SK-N-MC (cell line): ENCODE measurements around the gene BBC3.

Experiments used
- DNase-seq: peaks from one replicate; pipeline ENCODE4 v3.0.0-alpha.2; 2011; ENCODE audit warnings: low read depth, low spot score
- H3K27ac ChIP-seq: fragments of 200-600 bp; sonication (generic); 2 replicates; pipeline ENCODE4 v1.5.1; 2016; ENCODE audit warnings: mixed run types
- H3K36me3 ChIP-seq: fragments of 200-600 bp; sonication (generic); 2 replicates; pipeline ENCODE4 v1.6.1; 2017; ENCODE audit warnings: antibody characterized with exemption, low read length, mixed read lengths; ENCODE audit not compliant: insufficient read depth
- H3K4me3 ChIP-seq: fragments of 200-600 bp; sonication (generic); 2 replicates; pipeline ENCODE4 v1.5.1; 2016
- H3K9ac ChIP-seq: fragments of 200-600 bp; sonication (generic); 2 replicates; pipeline ENCODE4 v1.8.0; 2017; ENCODE audit warnings: mixed run types, mixed read lengths; ENCODE audit not compliant: insufficient read length
- H3K9me3 ChIP-seq: fragments of 200-600 bp; sonication (generic); 2 replicates; pipeline ENCODE4 v1.6.1; 2017; ENCODE audit warnings: low read depth, mild to moderate bottlenecking, antibody characterized with exemption, low read length, moderate library complexity, mixed read lengths
- EZH2 ChIP-seq: fragments of 200-600 bp; sonication (generic); IDR thresholded peaks from one replicate; pipeline ENCODE4 v1.6.1; 2017; ENCODE audit warnings: antibody characterized with exemption
- FOXP2 ChIP-seq: optimal IDR thresholded peaks from 2 replicates; pipeline ENCODE3; 2011; ENCODE audit warnings: mild to moderate bottlenecking, moderate library complexity; ENCODE audit not compliant: insufficient read depth; ENCODE audit errors: extremely low read length, control extremely low read depth
- POLR2AphosphoS5 ChIP-seq: IDR thresholded peaks from 2 replicates; pipeline ENCODE4 v1.6.1; 2012; ENCODE audit warnings: mild to moderate bottlenecking, low read depth, low read length, borderline replicate concordance

The BBC3 gene

DNA sequence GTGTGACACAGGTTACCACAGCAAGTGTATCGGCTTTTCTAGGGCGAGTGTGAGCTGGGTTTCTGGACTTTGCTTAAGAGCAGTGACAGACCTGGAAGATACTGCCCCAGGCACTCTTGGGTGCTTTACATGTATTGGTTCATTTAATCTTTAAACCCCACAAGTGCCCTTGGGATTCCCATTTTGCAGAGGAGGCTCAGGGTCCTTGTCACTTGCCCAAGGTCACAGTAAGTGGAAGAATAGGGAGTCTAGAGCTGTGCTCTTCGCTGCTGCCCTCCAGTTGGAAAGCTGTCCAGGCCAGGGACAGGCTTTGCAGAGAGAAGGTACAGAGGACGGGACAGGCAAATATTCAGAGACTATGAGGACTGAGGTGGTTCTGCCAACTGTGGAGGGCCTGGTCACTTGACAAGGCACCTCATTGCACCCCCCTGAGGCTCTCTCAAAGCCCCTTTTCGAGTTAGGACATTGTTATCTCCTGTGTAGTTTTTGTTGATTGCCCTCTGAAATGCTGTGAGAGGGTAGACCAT lies 42.4 kb downstream of the BBC3 start:
- no peak for DNase-seq
- H3K9ac ChIP-seq, result no peak overlapping the region
- H3K4me3 ChIP-seq, result no peak overlapping the region
- TF ChIP-seq FOXP2, result no peak
- TF ChIP-seq POLR2AphosphoS5, result no peak
- no peak for TF ChIP-seq EZH2
- H3K27ac ChIP-seq, result peak overlapping the region; percentile 50
- H3K36me3 ChIP-seq, result peaks cover 35% of the 10 kb centered on the region; the same call in 1 of the 2 replicates
- no peaks in the 10 kb centered on the region for H3K9me3 ChIP-seq

DNA sequence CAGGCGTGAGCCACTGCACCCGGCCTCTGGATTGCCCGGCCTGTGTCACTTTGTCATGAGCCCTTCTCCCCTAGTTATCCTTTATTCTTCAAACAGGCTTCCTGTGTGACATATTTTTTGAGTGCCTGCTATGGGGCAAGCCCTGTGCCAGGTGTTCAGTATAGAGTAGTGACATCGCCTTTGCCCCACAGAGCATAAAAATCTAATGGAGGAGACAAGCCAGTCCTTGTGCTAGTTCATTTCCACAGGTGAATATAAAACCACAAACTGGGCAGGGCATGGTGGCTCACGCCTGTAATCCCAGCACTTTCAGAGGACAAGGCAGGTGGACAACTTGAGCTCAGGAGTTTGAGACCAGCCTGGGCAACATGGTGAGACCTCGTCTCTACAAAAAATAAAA lies 43.2 kb downstream of the BBC3 start:
- no peaks in the 10 kb centered on the region for H3K9me3 ChIP-seq
- no peak overlapping the region for H3K9ac ChIP-seq
- H3K27ac ChIP-seq, result no peak overlapping the region
- peaks cover 42% of the 10 kb centered on the region; the same call in 1 of the 2 replicates for H3K36me3 ChIP-seq
- TF ChIP-seq POLR2AphosphoS5, result no peak
- TF ChIP-seq FOXP2, result no peak
- TF ChIP-seq EZH2, result no peak
- H3K4me3 ChIP-seq, result no peak overlapping the region
- DNase-seq, result no peak

DNA sequence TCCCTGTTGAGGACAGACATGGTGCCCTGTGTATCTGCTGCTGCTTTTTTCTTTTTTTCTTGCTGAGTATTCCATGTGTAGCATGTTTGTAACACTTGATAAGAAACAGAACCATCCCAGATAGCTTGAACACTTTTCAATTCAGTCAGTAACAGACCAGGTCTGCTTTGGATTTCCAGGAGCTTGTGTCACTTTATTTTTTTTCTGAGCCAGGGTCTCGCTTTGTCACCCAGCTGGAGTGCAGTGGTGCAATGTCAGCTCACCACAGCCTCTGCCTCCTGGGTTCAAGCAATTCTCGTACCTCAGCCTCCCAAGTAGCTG lies 43.7 kb downstream of the BBC3 start:
- H3K9ac ChIP-seq, result no peak overlapping the region
- no peak overlapping the region for H3K4me3 ChIP-seq
- peaks cover 42% of the 10 kb centered on the region; the same call in 1 of the 2 replicates for H3K36me3 ChIP-seq
- no peak for DNase-seq
- TF ChIP-seq POLR2AphosphoS5 (no peak), FOXP2 (no peak), EZH2 (no peak)
- H3K27ac ChIP-seq, result no peak overlapping the region
- H3K9me3 ChIP-seq, result no peaks in the 10 kb centered on the region

DNA sequence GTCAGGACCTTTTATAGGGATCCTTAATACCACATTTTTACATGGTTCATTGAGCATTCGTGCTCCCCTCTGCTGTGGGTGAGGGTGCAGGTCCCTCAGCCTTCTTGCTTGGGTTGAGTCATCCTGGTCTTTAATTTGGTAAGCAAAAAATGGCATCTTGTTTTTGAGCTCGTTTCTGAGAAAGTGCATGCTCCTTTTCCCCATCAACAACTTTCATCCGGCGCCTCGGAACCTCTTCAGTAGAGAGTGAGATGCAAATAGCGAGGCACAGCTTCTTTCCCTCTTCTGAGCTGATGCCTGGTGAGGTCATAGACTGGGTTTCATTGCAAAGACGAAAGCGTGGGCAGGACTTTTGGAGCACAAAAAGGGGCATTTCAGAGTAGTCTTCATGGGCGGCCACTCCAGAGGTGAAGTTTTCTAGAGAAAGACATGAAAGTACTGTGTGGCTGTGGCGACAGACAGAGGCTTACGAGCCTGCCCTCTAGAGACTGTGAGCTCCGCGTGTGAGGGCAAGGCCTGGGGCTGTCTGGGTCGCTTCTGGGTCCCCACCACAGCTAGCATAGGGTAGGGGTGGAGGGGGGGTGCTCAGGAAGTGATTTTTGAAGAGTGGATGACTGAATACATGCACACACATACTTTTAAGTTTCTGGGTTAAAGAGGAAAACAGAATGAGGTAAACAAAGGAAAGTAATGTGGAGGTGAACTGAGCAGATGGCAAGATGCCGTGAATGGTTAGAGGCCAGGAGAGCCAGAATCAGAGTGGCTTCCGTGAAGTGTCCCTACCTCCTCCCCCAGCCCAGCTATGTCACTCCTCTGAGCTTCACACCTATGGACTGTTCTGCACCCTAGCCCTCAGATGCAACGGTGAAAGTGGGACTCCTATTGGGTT lies 44.3 kb downstream of the BBC3 start:
- no peak overlapping the region for H3K4me3 ChIP-seq
- H3K9ac ChIP-seq, result no peak overlapping the region
- no peak overlapping the region; the same call in 1 of the 2 replicates for H3K27ac ChIP-seq
- H3K9me3 ChIP-seq, result no peaks in the 10 kb centered on the region
- peaks cover 47% of the 10 kb centered on the region; the same call in 1 of the 2 replicates for H3K36me3 ChIP-seq
- TF ChIP-seq POLR2AphosphoS5 (no peak), FOXP2 (no peak), EZH2 (no peak)
- DNase-seq, result no peak

DNA sequence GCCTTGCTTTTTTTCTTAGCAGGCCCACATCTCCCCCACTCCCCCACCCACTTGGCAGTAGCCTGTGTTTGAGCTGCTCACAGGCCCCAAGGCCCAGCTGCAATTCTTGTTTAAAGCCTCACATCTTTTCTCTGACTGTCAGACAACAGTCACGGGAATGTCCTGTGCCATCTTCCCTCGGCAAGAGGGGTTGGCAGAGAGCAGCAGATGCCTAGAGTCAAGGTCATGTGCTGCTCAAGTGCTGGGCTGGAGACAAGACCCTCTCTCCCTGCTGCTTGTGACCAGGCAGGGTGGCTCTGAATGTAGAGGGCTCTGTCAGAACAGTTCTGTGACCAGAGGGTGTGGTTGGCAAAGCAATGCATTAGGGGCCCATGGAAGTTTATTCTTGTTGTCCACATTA lies 47.4 kb downstream of the BBC3 start:
- TF ChIP-seq FOXP2, result no peak
- no peak for TF ChIP-seq POLR2AphosphoS5
- TF ChIP-seq EZH2, result no peak
- no peak for DNase-seq
- no peak overlapping the region for H3K9ac ChIP-seq
- H3K4me3 ChIP-seq, result no peak overlapping the region
- peaks cover 47% of the 10 kb centered on the region for H3K36me3 ChIP-seq
- no peaks in the 10 kb centered on the region for H3K9me3 ChIP-seq
- H3K27ac ChIP-seq, result no peak overlapping the region

DNA sequence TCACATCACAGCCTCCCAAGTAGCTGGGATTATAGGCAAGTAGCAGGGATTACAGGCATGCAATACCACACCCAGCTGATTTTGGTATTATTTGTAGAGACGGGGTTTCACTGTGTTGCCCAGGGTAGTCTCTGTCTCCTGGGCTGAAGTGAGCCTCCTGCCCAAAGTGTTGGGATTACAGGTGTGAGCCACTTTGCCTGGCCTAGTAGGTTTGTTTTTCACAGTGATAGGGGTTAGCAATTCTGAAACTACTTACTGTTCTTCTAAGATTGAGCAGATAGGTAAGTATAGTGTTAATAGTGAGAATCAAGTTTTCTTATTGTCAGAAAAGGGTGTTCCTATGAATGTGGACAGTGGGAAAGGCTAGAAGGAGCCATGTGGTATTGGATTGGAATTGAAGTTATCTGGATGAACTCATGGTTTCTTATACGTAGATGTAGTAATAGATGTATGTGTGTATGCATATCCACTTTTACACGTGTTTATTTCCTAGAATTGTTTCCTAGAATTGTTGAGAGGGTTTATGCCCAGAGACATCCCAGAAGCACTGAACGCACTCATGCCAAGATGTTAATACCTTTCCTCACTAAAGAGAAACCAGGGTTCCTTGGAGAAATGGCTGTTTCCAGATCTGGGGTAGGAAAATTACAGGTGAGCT lies 51.2 kb downstream of the BBC3 start:
- no peak for DNase-seq
- no peak for TF ChIP-seq FOXP2
- no peak for TF ChIP-seq EZH2
- TF ChIP-seq POLR2AphosphoS5, result no peak
- Histone ChIP-seq H3K9ac (no peak overlapping the region), H3K27ac (no peak overlapping the region; the same call in 1 of the 2 replicates), H3K36me3 (peaks cover 73% of the 10 kb centered on the region), H3K9me3 (no peaks in the 10 kb centered on the region), H3K4me3 (no peak overlapping the region)

DNA sequence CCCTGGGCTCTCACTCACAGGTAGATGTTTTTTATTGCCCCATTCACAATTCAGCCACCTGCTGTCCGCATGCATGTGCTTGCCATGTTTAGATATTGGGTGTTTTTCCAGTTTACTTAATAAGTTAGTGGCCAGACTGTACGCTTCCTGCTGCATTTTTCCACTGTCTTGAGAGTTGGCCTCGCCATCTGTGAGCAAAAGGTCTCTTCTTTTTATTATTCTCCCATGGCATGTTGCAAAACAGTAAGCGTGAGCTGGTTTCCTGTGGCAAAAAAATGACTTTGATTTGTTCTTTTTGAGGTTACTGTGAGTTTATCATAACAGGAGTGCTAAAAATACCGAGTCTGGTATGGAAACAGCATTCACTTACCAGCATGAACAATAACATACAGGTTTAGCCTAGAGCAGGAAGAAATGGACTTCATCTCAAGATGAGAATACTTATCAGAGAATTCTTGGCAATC lies 54.3 kb downstream of the BBC3 start:
- Histone ChIP-seq H3K36me3 (peaks cover 72% of the 10 kb centered on the region), H3K27ac (peak overlapping the region; percentile 50)

DNA sequence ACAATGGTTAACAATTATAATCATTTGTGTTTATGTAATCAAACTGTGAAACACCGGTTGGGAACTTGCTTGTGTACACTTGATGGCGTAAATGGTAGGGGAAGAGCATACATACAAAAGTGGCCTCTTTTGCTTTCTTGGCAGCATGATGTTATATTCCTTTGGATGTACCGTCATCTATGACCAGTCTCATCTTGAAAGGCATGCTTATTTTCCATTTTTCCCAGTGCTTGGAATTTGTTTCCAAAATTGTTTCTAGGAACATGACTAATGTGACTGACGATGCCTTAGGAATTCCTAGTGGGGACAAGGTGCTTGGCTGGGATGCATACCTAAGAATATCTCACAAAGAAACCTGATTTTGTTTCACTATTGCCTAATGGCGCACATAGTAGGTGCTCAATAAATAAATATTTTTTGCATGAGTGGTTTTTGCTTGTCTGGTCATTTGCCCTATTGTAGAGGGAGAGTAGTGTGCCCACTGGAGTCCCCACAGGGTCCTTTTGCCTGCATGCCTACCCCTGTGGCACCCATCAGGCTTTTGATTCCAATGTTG lies 54.9 kb downstream of the BBC3 start:
- TF ChIP-seq EZH2, result no peak
- no peak for TF ChIP-seq POLR2AphosphoS5
- no peak for TF ChIP-seq FOXP2
- Histone ChIP-seq H3K27ac (0 out of 2 replicates have a peak overlapping the region, but pooled peaks have one; percentile 50), H3K36me3 (peaks cover 75% of the 10 kb centered on the region), H3K9ac (no peak overlapping the region), H3K9me3 (no peaks in the 10 kb centered on the region), H3K4me3 (no peak overlapping the region)
- DNase-seq, result no peak

More for the DNA sequence above, 54.3 kb downstream of the BBC3 start:
- DNase-seq, result no peak
- H3K9me3 ChIP-seq, result no peaks in the 10 kb centered on the region
- no peak overlapping the region for H3K9ac ChIP-seq
- TF ChIP-seq POLR2AphosphoS5 (no peak), FOXP2 (no peak), EZH2 (no peak)
- no peak overlapping the region for H3K4me3 ChIP-seq
